HepG2 (cell line): ENCODE data around the gene GRM2. TPM values are rescaled to one million over a fixed set of nuclear protein-coding genes. Genes with fewer than 3 reads are reported as not detected.

Experiments used
- AHR ChIP-seq: IDR thresholded peaks from 2 replicates; pipeline ENCODE4 v1.6.1; 2018; ENCODE audit warnings: missing genetic modification reagents, missing compliant biosample characterization
- ATRX ChIP-seq: sonication (generic); formaldehyde crosslinking; IDR thresholded peaks from 2 replicates; pipeline ENCODE4 v1.4.0; 2020; ENCODE audit warnings: missing genetic modification reagents, borderline replicate concordance
- IKZF4 ChIP-seq: sonication (generic); formaldehyde crosslinking; IDR thresholded peaks from 2 replicates; pipeline ENCODE4 v1.5.1; 2020; ENCODE audit warnings: borderline replicate concordance, mild to moderate bottlenecking, low read depth, missing genetic modification reagents; ENCODE audit errors: not compliant biosample characterization
- ISX ChIP-seq: sonication (generic); formaldehyde crosslinking; conservative IDR thresholded peaks from 2 replicates; pipeline ENCODE4 v1.5.0; 2020; ENCODE audit warnings: missing genetic modification reagents
- KLF16 ChIP-seq, 2 experiments: sonication (generic) in 1 of 2; formaldehyde crosslinking in 1 of 2; IDR thresholded peaks; 2 replicates each; pipeline versions ENCODE4 v1.6.1 to v1.8.0; 2016 to 2023; ENCODE audit warnings: missing genetic modification reagents in 2 of 2, missing compliant biosample characterization in 1 of 2
- NFKB2 ChIP-seq: sonication (generic); formaldehyde crosslinking; IDR thresholded peaks from 2 replicates; pipeline ENCODE4 v1.4.0; 2020; ENCODE audit warnings: missing genetic modification reagents, borderline replicate concordance
- NFYC ChIP-seq: IDR thresholded peaks from 2 replicates; pipeline ENCODE4 v1.6.1; 2016; ENCODE audit warnings: missing genetic modification reagents, missing compliant biosample characterization
- NKX3-1 ChIP-seq: sonication (generic); formaldehyde crosslinking; IDR thresholded peaks from 2 replicates; pipeline ENCODE4 v1.5.0; 2020; ENCODE audit warnings: missing genetic modification reagents
- SMAD3 ChIP-seq: sonication (generic); formaldehyde crosslinking; IDR thresholded peaks from 2 replicates; pipeline ENCODE4 v1.4.0; 2020; ENCODE audit warnings: missing genetic modification reagents
- SMYD3 ChIP-seq: sonication (generic); formaldehyde crosslinking; IDR thresholded peaks from 2 replicates; pipeline ENCODE4 v1.8.1; 2023; ENCODE audit warnings: mild to moderate bottlenecking, missing genetic modification reagents
- SNAPC2 ChIP-seq: sonication (generic); formaldehyde crosslinking; IDR thresholded peaks from 2 replicates; pipeline ENCODE4 v1.8.1; 2022; ENCODE audit warnings: mild to moderate bottlenecking, missing genetic modification reagents
- ZFP62 ChIP-seq: sonication (generic); formaldehyde crosslinking; IDR thresholded peaks from 2 replicates; pipeline ENCODE4 v1.4.0; 2020; ENCODE audit warnings: missing genetic modification reagents
- ZGPAT ChIP-seq: IDR thresholded peaks from 2 replicates; pipeline ENCODE4 v1.6.1; 2016; ENCODE audit warnings: mild to moderate bottlenecking
- ZNF136 ChIP-seq: sonication (generic); formaldehyde crosslinking; IDR thresholded peaks from 2 replicates; pipeline ENCODE4 v1.8.1; 2022; ENCODE audit warnings: low read depth, mild to moderate bottlenecking, moderate library complexity, missing genetic modification reagents
- ZNF558 ChIP-seq: sonication (generic); formaldehyde crosslinking; IDR thresholded peaks from 2 replicates; pipeline ENCODE4 v1.9.0; 2022; ENCODE audit warnings: mild to moderate bottlenecking, missing genetic modification reagents, borderline replicate concordance
- ZNF691 ChIP-seq: sonication (generic); formaldehyde crosslinking; IDR thresholded peaks from 2 replicates; pipeline ENCODE4 v1.4.0; 2020; ENCODE audit warnings: missing genetic modification reagents, low read depth, mild to moderate bottlenecking, borderline replicate concordance
- ZNF790 ChIP-seq: sonication (generic); formaldehyde crosslinking; IDR thresholded peaks from 2 replicates; pipeline ENCODE4 v1.8.0; 2022; ENCODE audit warnings: missing genetic modification reagents, mild to moderate bottlenecking, borderline replicate concordance
- polyA plus RNA-seq, 8 experiments: library from polyadenylated mRNA; depleted of rRNA in 3 of 8; stranded (reverse) in 7 of 8; unstranded in 1 of 8; fragments of >200 nt; fragmentation: Illumina TruSeq in 4 of 8; extraction: Trizol in 4 of 8; gene quantifications; 2 replicates each; pipeline versions ENCODE4 v1.2.1 to v1.2.3, GENCODE V29; 2011 to 2016; ENCODE audit warnings: low read depth in 4 of 8, missing spikeins in 1 of 8, mixed read lengths in 1 of 8; ENCODE audit not compliant: insufficient read depth in 1 of 8
- total RNA-seq, 5 experiments: library from RNA; depleted of rRNA; stranded (reverse); fragments of >200 nt; fragmentation: Illumina TruSeq; extraction: Trizol; gene quantifications; 2 replicates each; pipeline ENCODE4 v1.2.3, GENCODE V29; 2016; ENCODE audit warnings: low read depth in 1 of 5
- TF ChIP-seq, protein P1 (sequence below): IDR thresholded peaks from 2 replicates; pipeline ENCODE4 v1.6.1; 2018; ENCODE audit warnings: missing genetic modification reagents
- TF ChIP-seq, protein P2 (sequence below): sonication (generic); formaldehyde crosslinking; IDR thresholded peaks from 2 replicates; pipeline ENCODE4 v1.5.1; 2020; ENCODE audit warnings: missing genetic modification reagents, mild to moderate bottlenecking, borderline replicate concordance
- TF ChIP-seq, protein P3 (sequence below): sonication (generic); formaldehyde crosslinking; IDR thresholded peaks from 2 replicates; pipeline ENCODE4 v1.9.0; 2021; ENCODE audit warnings: missing genetic modification reagents, mild to moderate bottlenecking, borderline replicate concordance

The GRM2 gene
- total and polyA plus RNA-seq, 2 of the 13 experiments (the other 11 are each of a cell fraction or from before 2014, with no cell fraction given), result 0.04 to 0.07 TPM

DNA sequence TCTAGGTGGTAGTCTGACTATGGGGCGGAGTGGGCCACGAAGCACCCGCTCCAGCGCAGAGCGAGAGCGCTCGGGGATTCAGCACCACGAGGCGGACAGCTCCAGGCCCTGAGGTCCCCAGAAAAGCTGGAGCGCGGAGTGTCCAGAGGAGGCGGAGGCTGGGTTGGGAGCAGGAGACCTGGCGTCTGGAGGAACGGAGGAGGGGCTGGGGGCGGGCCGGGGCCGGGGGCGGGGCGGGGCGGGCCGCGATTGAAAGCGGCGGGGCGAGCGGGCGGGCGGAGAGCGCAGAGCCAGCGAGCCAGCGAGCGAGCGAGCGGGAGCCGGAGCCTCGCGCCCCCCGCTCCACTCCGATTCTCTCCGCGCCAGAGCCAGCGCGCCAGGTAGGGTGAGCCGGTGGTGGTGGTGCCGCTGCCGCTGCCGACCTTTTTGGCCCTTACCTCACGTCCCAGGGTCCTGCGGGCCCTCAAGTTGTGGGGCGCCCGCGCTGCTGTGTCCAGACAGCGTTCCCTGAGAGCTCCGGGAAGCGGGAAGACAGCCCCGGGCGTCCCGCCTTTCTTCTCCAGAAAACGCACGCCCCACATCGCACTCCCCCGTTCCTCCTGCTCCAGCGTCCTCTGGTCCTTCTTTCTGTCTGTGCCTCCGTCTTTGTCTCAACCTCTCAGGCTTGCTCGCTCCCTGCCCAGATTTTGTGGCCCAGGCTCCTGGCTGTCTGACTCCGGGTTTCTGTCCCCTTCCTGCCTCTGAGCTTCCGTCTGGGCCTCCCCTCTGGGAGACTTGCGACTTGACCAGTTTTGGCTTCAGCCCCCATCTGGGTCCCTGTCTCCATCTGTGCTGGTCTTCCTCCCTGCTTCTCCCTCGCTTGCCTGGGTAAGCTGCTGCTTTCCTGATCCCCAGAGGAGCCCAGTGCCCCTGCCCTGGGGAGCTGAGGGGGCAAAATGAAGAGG lies at the start of gene GRM2 (continued):
- TF ChIP-seq, protein P1, sequence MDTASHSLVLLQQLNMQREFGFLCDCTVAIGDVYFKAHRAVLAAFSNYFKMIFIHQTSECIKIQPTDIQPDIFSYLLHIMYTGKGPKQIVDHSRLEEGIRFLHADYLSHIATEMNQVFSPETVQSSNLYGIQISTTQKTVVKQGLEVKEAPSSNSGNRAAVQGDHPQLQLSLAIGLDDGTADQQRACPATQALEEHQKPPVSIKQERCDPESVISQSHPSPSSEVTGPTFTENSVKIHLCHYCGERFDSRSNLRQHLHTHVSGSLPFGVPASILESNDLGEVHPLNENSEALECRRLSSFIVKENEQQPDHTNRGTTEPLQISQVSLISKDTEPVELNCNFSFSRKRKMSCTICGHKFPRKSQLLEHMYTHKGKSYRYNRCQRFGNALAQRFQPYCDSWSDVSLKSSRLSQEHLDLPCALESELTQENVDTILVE (CRISPR knock-in tag), result peak; percentile 90
- peak; percentile 85; the same call in 1 of the 2 replicates for TF ChIP-seq ZNF790
- TF ChIP-seq, protein P2, sequence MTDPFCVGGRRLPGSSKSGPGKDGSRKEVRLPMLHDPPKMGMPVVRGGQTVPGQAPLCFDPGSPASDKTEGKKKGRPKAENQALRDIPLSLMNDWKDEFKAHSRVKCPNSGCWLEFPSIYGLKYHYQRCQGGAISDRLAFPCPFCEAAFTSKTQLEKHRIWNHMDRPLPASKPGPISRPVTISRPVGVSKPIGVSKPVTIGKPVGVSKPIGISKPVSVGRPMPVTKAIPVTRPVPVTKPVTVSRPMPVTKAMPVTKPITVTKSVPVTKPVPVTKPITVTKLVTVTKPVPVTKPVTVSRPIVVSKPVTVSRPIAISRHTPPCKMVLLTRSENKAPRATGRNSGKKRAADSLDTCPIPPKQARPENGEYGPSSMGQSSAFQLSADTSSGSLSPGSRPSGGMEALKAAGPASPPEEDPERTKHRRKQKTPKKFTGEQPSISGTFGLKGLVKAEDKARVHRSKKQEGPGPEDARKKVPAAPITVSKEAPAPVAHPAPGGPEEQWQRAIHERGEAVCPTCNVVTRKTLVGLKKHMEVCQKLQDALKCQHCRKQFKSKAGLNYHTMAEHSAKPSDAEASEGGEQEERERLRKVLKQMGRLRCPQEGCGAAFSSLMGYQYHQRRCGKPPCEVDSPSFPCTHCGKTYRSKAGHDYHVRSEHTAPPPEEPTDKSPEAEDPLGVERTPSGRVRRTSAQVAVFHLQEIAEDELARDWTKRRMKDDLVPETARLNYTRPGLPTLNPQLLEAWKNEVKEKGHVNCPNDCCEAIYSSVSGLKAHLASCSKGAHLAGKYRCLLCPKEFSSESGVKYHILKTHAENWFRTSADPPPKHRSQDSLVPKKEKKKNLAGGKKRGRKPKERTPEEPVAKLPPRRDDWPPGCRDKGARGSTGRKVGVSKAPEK, result no peak
- TF ChIP-seq ISX (CRISPR knock-in tag), result no peak
- TF ChIP-seq ZNF558 (CRISPR knock-in tag), result no peak; the same call in 1 of the 2 replicates
- TF ChIP-seq IKZF4 (CRISPR knock-in tag), result peak; percentile 81
- TF ChIP-seq NFYC (CRISPR knock-in tag), result peak; percentile 37; the same call in 1 of the 2 replicates
- TF ChIP-seq NKX3-1, result no peak
- TF ChIP-seq ZFP62 (CRISPR knock-in tag), result no peak
- 0 out of 2 replicates have a peak, but pooled peaks have one; percentile 49 for TF ChIP-seq SNAPC2
- TF ChIP-seq, protein P3, sequence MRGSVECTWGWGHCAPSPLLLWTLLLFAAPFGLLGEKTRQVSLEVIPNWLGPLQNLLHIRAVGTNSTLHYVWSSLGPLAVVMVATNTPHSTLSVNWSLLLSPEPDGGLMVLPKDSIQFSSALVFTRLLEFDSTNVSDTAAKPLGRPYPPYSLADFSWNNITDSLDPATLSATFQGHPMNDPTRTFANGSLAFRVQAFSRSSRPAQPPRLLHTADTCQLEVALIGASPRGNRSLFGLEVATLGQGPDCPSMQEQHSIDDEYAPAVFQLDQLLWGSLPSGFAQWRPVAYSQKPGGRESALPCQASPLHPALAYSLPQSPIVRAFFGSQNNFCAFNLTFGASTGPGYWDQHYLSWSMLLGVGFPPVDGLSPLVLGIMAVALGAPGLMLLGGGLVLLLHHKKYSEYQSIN (CRISPR knock-in tag), result no peak
- peak; percentile 89; the same call in 1 of the 2 replicates for TF ChIP-seq AHR (CRISPR knock-in tag)
- TF ChIP-seq ATRX, result no peak
- no peak for TF ChIP-seq SMYD3
- TF ChIP-seq ZNF691, result no peak
- TF ChIP-seq ZNF136 (CRISPR knock-in tag), result no peak
- TF ChIP-seq NFKB2 (CRISPR knock-in tag), result peak; percentile 84; the same call in 1 of the 2 replicates
- TF ChIP-seq KLF16 (CRISPR knock-in tag; IDR thresholded peaks at IDR 0.05), result peak in 1 of 2 experiments; percentile 87; a peak in 2 of 4 replicates
- TF ChIP-seq ZGPAT (CRISPR knock-in tag), result no peak
- peak; percentile 78; the same call in 1 of the 2 replicates for TF ChIP-seq SMAD3 (CRISPR knock-in tag)
